ENCODE measurements around the gene VAC14.
"Not testable (repeated sequence)": the region's sequence is repeated elsewhere in the genome, so short reads cannot be mapped to it uniquely, and the experiment has no call there.

The VAC14 gene

GRCh38 chr16:70745536-70746025 is 55.4 kb downstream of the VAC14 start:
- DNase-seq (ENCODE audit: low read depth in 1 of 2, low spot score in 1 of 2), result no peak

- DNase-seq (ENCODE audit: low read depth in 1 of 2, low spot score in 1 of 2), result no peak
Measured at GRCh38 chr16:70744366-70744765, 56.6 kb downstream of the VAC14 start.

- DNase-seq (ENCODE audit: low read depth in 1 of 2, low spot score in 1 of 2), result no peak
Measured at GRCh38 chr16:70743791-70744190, 57.2 kb downstream of the VAC14 start.

- not testable (repeated sequence) for DNase-seq (ENCODE audit: low read depth in 1 of 2, low spot score in 1 of 2)
Measured at GRCh38 chr16:70742967-70743366, 58.0 kb downstream of the VAC14 start.

GRCh38 chr16:70741783-70742125 is 59.2 kb downstream of the VAC14 start:
- DNase-seq (ENCODE audit: low read depth in 1 of 2, low spot score in 1 of 2), result no peak

- DNase-seq (ENCODE audit: low read depth in 1 of 2, low spot score in 1 of 2), result no peak
Measured at GRCh38 chr16:70740914-70741782, 59.8 kb downstream of the VAC14 start.

- no peak for DNase-seq (ENCODE audit: low read depth in 1 of 2, low spot score in 1 of 2)
Measured at GRCh38 chr16:70740174-70740913, 60.6 kb downstream of the VAC14 start.

GRCh38 chr16:70739389-70739788 is 61.6 kb downstream of the VAC14 start:
- DNase-seq (ENCODE audit: low read depth in 1 of 2, low spot score in 1 of 2), result no peak

GRCh38 chr16:70738083-70738977 is 62.6 kb downstream of the VAC14 start:
- DNase-seq (ENCODE audit: low read depth in 1 of 2, low spot score in 1 of 2), result no peak

- peak in 1 of 2 donors; percentile 34 for DNase-seq (ENCODE audit: low read depth in 1 of 2, low spot score in 1 of 2)
Measured at GRCh38 chr16:70737377-70738082, 63.4 kb downstream of the VAC14 start.

GRCh38 chr16:70736465-70737376 is 64.2 kb downstream of the VAC14 start:
- peak in 1 of 2 donors; percentile 7 for DNase-seq (ENCODE audit: low read depth in 1 of 2, low spot score in 1 of 2)

GRCh38 chr16:70735141-70735979 is 65.6 kb downstream of the VAC14 start:
- DNase-seq (ENCODE audit: low read depth in 1 of 2, low spot score in 1 of 2), result no peak

GRCh38 chr16:70734522-70735095 is 66.3 kb downstream of the VAC14 start:
- DNase-seq (ENCODE audit: low read depth in 1 of 2, low spot score in 1 of 2), result no peak

GRCh38 chr16:70730944-70731343 is 70.0 kb downstream of the VAC14 start:
- DNase-seq (ENCODE audit: low read depth in 1 of 2, low spot score in 1 of 2), result no peak

GRCh38 chr16:70730031-70730430 is 70.9 kb downstream of the VAC14 start:
- no peak for DNase-seq (ENCODE audit: low read depth in 1 of 2, low spot score in 1 of 2)

- DNase-seq (ENCODE audit: low read depth in 1 of 2, low spot score in 1 of 2), result no peak
Measured at GRCh38 chr16:70729292-70729691, 71.7 kb downstream of the VAC14 start.

GRCh38 chr16:70728150-70728549 is 72.8 kb downstream of the VAC14 start:
- no peak for DNase-seq (ENCODE audit: low read depth in 1 of 2, low spot score in 1 of 2)

- no peak for DNase-seq (ENCODE audit: low read depth in 1 of 2, low spot score in 1 of 2)
Measured at GRCh38 chr16:70726892-70727361, 74.0 kb downstream of the VAC14 start.

Data from stimulated activated CD4-positive, alpha-beta T cell treated with anti-CD3 and anti-CD28 coated beads, Interleukin-15, amount 100 ng/mL, for 1 hour (primary cell).